Choroid plexus epithelial cell (primary cell): Measurements from ENCODE around the gene SLC22A23.

ENCODE experiments used
- DNase-seq: peaks from one replicate; pipeline ENCODE4 v3.0.0-alpha.2; 2010; ENCODE audit warnings: low read depth
- H3K4me3 ChIP-seq: 2 replicates; pipeline ENCODE4 v1.5.1; 2011; ENCODE audit warnings: low read depth, mild to moderate bottlenecking, control low read depth, low read length, moderate library complexity
- TF ChIP-seq, protein P1 (sequence below): conservative IDR thresholded peaks from 2 replicates; pipeline ENCODE4 v1.5.1; 2011; ENCODE audit warnings: low read depth, mild to moderate bottlenecking, control low read depth, inconsistent platforms, low read length, moderate library complexity

Gene SLC22A23

DNA sequence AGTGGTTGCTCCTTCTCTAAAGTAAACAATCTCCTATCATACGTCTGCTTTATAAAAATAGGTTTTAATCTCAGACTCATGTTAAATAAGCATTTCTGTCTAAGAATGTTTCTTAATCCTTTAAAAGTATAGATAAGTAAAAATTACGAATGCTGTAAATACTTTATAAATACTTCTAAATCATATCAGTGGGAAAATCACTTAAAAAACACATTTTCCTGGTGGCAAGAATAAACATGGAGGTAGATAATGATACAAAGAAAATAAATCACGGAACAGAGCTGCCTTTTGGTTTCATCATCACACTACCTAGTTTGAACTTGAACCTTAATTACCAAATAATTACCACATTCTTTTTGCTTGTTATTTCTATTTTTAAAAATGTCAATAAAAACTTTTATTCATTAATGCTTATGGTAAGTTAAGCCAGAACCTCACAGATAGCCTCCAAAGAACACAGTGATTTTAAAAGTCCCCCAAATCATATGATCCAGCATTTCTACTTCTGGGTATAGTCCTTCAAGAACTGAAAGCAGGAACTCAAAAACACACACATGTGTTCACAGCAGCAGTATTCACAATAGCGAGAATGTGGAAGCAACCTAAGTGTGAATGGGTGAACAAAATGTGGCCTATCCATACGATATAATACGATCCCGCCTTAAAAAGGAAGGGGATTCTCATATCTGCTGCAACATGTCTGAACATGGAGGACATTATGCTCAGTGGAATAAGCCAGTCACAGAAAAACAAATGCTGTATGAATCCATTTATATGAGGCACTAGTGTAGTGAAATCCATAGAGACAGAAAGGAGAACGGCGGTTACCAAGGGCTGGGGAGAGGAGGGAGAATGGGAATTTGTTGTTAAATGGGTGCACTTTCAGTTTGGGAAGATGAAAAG, 72.4 kb downstream of the SLC22A23 start:
- H3K4me3 ChIP-seq, result no peak overlapping the region
- TF ChIP-seq, protein P1, sequence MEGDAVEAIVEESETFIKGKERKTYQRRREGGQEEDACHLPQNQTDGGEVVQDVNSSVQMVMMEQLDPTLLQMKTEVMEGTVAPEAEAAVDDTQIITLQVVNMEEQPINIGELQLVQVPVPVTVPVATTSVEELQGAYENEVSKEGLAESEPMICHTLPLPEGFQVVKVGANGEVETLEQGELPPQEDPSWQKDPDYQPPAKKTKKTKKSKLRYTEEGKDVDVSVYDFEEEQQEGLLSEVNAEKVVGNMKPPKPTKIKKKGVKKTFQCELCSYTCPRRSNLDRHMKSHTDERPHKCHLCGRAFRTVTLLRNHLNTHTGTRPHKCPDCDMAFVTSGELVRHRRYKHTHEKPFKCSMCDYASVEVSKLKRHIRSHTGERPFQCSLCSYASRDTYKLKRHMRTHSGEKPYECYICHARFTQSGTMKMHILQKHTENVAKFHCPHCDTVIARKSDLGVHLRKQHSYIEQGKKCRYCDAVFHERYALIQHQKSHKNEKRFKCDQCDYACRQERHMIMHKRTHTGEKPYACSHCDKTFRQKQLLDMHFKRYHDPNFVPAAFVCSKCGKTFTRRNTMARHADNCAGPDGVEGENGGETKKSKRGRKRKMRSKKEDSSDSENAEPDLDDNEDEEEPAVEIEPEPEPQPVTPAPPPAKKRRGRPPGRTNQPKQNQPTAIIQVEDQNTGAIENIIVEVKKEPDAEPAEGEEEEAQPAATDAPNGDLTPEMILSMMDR, result no peak
- DNase-seq, result no peak

DNA sequence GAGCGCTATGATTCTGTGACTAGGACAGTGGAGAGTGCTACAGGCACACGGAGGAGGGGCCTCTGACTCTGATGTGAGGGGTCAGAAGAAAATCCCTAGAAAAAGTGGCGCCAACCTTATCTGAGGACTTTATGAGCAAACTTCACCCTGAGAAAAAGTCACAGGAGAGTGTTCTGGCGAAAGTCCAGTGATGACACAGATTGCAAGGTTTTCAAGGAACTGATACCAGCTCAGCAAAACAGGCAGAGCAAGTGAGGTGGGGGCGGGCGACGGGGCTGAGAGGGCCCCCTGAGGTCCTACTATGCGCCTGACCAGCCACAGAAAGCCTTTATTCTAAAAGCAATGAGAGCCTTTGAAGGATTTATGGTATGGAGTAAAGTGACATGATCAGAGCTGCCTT, 73.3 kb downstream of the SLC22A23 start:
- DNase-seq, result peak; percentile 73
- no peak overlapping the region for H3K4me3 ChIP-seq
- TF ChIP-seq, protein P1, result no peak

DNA sequence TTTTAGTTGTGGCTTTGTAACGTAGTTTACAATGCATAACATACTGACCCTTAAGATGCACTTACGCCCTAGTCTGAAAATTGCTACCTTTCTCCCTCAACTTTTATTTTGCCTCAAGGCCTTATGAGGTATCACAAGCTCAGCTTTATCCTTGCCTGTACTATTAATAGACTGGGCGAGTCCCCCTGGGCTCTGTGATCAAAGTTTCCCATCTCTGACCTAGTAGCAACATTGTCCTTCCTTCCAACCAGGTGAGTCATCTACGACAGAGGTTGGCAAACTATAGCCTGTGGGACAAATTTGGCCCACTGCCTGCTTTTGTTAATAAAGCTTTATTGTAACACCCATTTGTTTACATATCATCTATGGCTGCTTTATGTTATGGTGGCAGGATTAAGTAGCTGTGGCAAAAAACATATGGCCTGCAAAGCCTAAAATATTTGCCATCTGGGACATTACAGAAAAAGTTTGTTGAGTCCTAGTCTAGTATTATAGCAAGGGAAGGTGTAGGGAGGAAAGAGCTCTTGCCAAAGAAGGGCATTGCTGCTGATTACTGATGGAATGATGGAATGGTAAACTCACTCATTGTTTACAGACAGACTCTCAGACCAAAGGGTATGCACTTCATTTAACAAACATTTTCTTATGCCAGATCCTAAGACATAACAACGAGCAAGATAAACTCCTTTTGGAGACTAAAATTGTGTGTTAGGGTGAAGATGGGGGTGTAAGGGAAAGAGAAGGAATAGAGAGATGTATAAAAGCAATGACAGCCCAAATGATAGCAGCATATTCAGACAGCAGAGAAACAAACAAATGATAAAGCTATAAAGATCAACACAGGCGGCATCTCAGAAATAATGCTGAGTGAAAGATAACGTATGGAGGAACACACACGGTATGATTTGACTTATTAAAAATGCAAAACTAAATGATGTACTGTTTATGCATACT, 74.2 kb downstream of the SLC22A23 start:
- no peak for DNase-seq
- no peak overlapping the region for H3K4me3 ChIP-seq
- TF ChIP-seq, protein P1, result no peak

DNA sequence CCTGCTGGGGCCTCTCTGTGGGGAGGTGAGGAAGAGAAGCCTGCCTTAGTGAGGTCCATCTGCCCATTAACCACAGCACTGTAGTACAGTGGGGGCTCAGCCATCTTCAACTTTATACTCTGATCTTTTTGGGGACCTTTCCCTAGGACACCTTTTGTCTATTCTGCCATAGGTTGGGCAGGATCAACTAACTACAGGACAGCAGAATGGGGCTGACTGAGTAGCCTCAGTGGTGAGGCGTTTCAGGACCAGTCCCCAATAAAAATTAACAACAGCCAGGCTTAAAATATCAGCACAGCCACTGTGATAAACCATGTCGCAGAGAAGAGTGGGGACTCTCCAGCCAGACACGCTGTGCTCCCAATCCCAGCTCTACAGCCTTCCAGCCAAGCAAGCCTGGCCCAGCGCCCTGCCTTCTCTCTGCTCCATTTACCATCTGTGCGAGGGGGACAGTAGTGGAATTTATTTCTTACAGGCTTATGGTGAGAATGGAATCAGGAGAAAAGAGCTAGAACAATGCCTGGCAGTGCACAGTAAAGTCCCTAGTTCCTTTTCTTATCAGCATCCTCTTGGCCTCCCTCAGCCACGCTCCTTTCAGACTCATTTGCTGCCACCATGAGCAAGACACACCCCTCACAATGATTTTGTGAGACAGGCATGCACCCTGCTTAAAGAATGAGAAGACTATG, 75.5 kb downstream of the SLC22A23 start:
- TF ChIP-seq, protein P1, result no peak
- no peak overlapping the region for H3K4me3 ChIP-seq
- no peak for DNase-seq

DNA sequence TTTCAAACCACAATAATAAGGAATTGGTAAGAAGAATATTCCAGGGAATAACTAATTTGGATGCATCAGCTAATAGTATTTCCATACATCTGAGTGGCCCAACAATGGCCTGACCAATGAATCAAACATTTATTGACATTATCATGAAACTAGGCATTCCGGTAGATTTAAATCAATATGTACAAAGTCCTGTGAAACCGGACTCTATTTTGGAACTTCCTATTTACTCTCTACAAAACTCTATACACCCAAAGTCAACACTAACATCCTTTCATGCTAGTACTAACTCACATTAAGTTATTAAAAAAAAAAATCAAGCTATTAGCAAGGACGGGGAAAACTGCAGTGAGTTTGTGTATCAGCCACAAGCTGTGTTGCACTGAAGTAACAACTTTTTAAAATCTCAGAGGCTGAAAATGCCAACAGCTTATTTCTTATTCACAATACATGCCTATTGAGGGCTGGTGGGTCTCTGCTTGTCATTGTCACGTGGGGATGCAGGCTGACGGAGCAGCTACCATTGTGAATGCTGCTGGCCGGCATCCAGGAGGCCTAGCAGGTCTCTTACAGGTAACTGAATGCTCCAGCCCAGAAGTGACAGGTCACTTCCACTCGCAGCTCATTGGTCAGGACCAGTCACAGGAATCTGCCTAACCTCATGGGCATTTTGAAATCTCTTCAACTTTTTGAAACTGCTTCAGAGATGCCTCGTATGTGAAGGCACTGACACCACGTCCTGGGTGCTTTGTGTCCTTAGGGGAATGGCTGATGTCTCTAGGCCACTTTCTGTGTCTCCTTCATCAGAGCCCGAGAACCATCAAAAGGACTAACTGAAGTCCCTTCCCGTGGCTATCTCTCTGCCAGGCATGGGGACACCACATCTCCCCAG, 76.3 kb downstream of the SLC22A23 start:
- DNase-seq, result no peak
- H3K4me3 ChIP-seq, result no peak overlapping the region
- TF ChIP-seq, protein P1, result no peak
